C4-2B (cell line): ENCODE data around the gene CPA5.
"Not testable (repeated sequence)": the region's sequence is repeated elsewhere in the genome, so short reads cannot be mapped to it uniquely, and the experiment has no call there.

ENCODE experiments used
- H3K27ac ChIP-seq: fragments of 450-650 bp; 2 replicates; pipeline ENCODE4 v1.5.1; 2017
- CTCF ChIP-seq: fragments of 450-650 bp; conservative IDR thresholded peaks from 2 replicates; pipeline ENCODE4 v1.5.1; 2017; ENCODE audit warnings: mild to moderate bottlenecking
- ZFX ChIP-seq: fragments of 450-650 bp; IDR thresholded peaks from 2 replicates; pipeline ENCODE4 v1.6.1; 2017

Gene CPA5

GRCh38 chr7:130371046-130371445 lies 26.4 kb downstream of the CPA5 start:
- TF ChIP-seq CTCF, result no peak
- TF ChIP-seq ZFX, result no peak

GRCh38 chr7:130372402-130373165 lies 28.0 kb downstream of the CPA5 start:
- no peak for TF ChIP-seq CTCF
- no peak for TF ChIP-seq ZFX
- H3K27ac ChIP-seq, result no peak overlapping the region

More at GRCh38 chr7:130371046-130371445, 26.4 kb downstream of the CPA5 start:
- no peak overlapping the region for H3K27ac ChIP-seq

GRCh38 chr7:130374507-130374906 lies 29.9 kb downstream of the CPA5 start:
- peak overlapping the region; percentile 55 for H3K27ac ChIP-seq
- no peak for TF ChIP-seq ZFX
- no peak for TF ChIP-seq CTCF

GRCh38 chr7:130376461-130376860 lies 31.8 kb downstream of the CPA5 start:
- not testable (repeated sequence) for H3K27ac ChIP-seq

- H3K27ac ChIP-seq, result no peak overlapping the region
- TF ChIP-seq CTCF (no peak), ZFX (no peak)
These were observed 32.6 kb downstream of the CPA5 start for GRCh38 chr7:130377178-130377577.

GRCh38 chr7:130379019-130379418 lies 34.4 kb downstream of the CPA5 start:
- TF ChIP-seq CTCF (no peak), ZFX (no peak)

GRCh38 chr7:130379532-130379920 lies 34.9 kb downstream of the CPA5 start:
- no peak overlapping the region for H3K27ac ChIP-seq
- TF ChIP-seq ZFX (no peak), CTCF (no peak)

More at GRCh38 chr7:130379019-130379418, 34.4 kb downstream of the CPA5 start:
- H3K27ac ChIP-seq, result no peak overlapping the region
